H1 (cell line): ENCODE measurements around the gene PCDH9. TPM values are rescaled to one million over a fixed set of nuclear protein-coding genes. Genes with fewer than 3 reads are reported as not detected.

Experiments
- CBX5 ChIP-seq: fragments of 300-800, 300-1000 bp; sonication (generic); IDR thresholded peaks from 2 replicates; pipeline ENCODE4 v1.7.1; 2016; ENCODE audit warnings: antibody characterized with exemption, low read length, low read depth
- CREB1 ChIP-seq: IDR thresholded peaks from 2 replicates; pipeline ENCODE4 v1.6.1; 2012; ENCODE audit warnings: inconsistent platforms
- EZH2 ChIP-seq: fragments of 200-600 bp; sonication (generic); IDR thresholded peaks from 2 replicates; pipeline ENCODE4 v1.7.1; 2012; ENCODE audit warnings: low read depth, mild to moderate bottlenecking, moderate library complexity, low read length, inconsistent platforms; ENCODE audit not compliant: severe bottlenecking
- GABPA ChIP-seq: IDR thresholded peaks from 2 replicates; pipeline ENCODE4 v1.6.1; 2011; ENCODE audit warnings: mild to moderate bottlenecking, low read length, moderate library complexity, borderline replicate concordance; ENCODE audit not compliant: insufficient read depth
- NRF1 ChIP-seq: IDR thresholded peaks from 2 replicates; pipeline ENCODE4 v1.6.1; 2011; ENCODE audit warnings: mild to moderate bottlenecking, low read depth, low read length, improper control_type of control experiment
- POLR2AphosphoS5 ChIP-seq: IDR thresholded peaks from 2 replicates; pipeline ENCODE4 v1.6.1; 2011; ENCODE audit warnings: low read depth, low read length
- RBBP5 ChIP-seq: IDR thresholded peaks from 2 replicates; pipeline ENCODE4 v1.7.1; 2012; ENCODE audit warnings: low read depth, mild to moderate bottlenecking, inconsistent platforms, low read length, moderate library complexity, borderline replicate concordance
- polyA plus RNA-seq, 7 experiments: library from polyadenylated mRNA; depleted of rRNA in 3 of 7; stranded (reverse) in 5 of 7; unstranded in 2 of 7; fragments of >200 nt in 5 of 7; fragments of 200-250 nt in 2 of 7; gene quantifications; 1 replicate in 5 of 7; 2 replicates in 1 of 7; 4 replicates in 1 of 7; pipeline versions ENCODE4 v1.2.1 to v1.2.3, GENCODE V29; 2011 to 2013; ENCODE audit warnings: missing spikeins in 2 of 7, mixed read lengths in 2 of 7
- total RNA-seq: library from RNA; stranded (reverse); fragmentation: NEBNext Ultra II Directional; extraction: Animal tissue kit (Norgen Biotek cat#: 25700); gene quantifications from 2 replicates; pipeline ENCODE4 v1.2.1, GENCODE V29; 2021
- TF ChIP-seq, protein P1 (sequence below): fragments of 300-600 bp; sonication (generic); IDR thresholded peaks from 2 replicates; pipeline ENCODE4 v1.7.1; 2012; ENCODE audit warnings: low read length, moderate library complexity, mild to moderate bottlenecking, inconsistent platforms; ENCODE audit not compliant: insufficient replicate concordance
- TF ChIP-seq, protein P2 (sequence below), 3 experiments: IDR thresholded peaks; 1 replicate in 2 of 3; 2 replicates in 1 of 3; pipeline versions ENCODE4 v1.5.1 to v1.6.1; 2011; ENCODE audit warnings: low read length in 3 of 3, mild to moderate bottlenecking in 3 of 3, inconsistent platforms in 2 of 3, low read depth in 1 of 3, moderate library complexity in 1 of 3; ENCODE audit not compliant: insufficient read depth in 1 of 3; ENCODE audit errors: control extremely low read depth in 1 of 3

The PCDH9 gene
- total and polyA plus RNA-seq, 2 of the 8 experiments (the other 6 are each of a cell fraction or from before 2014, with no cell fraction given): 0.12 to 0.60 TPM

GRCh38 chr13:66680031-66680430 is 550.1 kb downstream of the PCDH9 start (continued):
- TF ChIP-seq, protein P1, sequence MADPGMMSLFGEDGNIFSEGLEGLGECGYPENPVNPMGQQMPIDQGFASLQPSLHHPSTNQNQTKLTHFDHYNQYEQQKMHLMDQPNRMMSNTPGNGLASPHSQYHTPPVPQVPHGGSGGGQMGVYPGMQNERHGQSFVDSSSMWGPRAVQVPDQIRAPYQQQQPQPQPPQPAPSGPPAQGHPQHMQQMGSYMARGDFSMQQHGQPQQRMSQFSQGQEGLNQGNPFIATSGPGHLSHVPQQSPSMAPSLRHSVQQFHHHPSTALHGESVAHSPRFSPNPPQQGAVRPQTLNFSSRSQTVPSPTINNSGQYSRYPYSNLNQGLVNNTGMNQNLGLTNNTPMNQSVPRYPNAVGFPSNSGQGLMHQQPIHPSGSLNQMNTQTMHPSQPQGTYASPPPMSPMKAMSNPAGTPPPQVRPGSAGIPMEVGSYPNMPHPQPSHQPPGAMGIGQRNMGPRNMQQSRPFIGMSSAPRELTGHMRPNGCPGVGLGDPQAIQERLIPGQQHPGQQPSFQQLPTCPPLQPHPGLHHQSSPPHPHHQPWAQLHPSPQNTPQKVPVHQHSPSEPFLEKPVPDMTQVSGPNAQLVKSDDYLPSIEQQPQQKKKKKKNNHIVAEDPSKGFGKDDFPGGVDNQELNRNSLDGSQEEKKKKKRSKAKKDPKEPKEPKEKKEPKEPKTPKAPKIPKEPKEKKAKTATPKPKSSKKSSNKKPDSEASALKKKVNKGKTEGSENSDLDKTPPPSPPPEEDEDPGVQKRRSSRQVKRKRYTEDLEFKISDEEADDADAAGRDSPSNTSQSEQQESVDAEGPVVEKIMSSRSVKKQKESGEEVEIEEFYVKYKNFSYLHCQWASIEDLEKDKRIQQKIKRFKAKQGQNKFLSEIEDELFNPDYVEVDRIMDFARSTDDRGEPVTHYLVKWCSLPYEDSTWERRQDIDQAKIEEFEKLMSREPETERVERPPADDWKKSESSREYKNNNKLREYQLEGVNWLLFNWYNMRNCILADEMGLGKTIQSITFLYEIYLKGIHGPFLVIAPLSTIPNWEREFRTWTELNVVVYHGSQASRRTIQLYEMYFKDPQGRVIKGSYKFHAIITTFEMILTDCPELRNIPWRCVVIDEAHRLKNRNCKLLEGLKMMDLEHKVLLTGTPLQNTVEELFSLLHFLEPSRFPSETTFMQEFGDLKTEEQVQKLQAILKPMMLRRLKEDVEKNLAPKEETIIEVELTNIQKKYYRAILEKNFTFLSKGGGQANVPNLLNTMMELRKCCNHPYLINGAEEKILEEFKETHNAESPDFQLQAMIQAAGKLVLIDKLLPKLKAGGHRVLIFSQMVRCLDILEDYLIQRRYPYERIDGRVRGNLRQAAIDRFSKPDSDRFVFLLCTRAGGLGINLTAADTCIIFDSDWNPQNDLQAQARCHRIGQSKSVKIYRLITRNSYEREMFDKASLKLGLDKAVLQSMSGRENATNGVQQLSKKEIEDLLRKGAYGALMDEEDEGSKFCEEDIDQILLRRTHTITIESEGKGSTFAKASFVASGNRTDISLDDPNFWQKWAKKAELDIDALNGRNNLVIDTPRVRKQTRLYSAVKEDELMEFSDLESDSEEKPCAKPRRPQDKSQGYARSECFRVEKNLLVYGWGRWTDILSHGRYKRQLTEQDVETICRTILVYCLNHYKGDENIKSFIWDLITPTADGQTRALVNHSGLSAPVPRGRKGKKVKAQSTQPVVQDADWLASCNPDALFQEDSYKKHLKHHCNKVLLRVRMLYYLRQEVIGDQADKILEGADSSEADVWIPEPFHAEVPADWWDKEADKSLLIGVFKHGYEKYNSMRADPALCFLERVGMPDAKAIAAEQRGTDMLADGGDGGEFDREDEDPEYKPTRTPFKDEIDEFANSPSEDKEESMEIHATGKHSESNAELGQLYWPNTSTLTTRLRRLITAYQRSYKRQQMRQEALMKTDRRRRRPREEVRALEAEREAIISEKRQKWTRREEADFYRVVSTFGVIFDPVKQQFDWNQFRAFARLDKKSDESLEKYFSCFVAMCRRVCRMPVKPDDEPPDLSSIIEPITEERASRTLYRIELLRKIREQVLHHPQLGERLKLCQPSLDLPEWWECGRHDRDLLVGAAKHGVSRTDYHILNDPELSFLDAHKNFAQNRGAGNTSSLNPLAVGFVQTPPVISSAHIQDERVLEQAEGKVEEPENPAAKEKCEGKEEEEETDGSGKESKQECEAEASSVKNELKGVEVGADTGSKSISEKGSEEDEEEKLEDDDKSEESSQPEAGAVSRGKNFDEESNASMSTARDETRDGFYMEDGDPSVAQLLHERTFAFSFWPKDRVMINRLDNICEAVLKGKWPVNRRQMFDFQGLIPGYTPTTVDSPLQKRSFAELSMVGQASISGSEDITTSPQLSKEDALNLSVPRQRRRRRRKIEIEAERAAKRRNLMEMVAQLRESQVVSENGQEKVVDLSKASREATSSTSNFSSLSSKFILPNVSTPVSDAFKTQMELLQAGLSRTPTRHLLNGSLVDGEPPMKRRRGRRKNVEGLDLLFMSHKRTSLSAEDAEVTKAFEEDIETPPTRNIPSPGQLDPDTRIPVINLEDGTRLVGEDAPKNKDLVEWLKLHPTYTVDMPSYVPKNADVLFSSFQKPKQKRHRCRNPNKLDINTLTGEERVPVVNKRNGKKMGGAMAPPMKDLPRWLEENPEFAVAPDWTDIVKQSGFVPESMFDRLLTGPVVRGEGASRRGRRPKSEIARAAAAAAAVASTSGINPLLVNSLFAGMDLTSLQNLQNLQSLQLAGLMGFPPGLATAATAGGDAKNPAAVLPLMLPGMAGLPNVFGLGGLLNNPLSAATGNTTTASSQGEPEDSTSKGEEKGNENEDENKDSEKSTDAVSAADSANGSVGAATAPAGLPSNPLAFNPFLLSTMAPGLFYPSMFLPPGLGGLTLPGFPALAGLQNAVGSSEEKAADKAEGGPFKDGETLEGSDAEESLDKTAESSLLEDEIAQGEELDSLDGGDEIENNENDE: no peak
- TF ChIP-seq EZH2: no peak
- TF ChIP-seq, protein P2, sequence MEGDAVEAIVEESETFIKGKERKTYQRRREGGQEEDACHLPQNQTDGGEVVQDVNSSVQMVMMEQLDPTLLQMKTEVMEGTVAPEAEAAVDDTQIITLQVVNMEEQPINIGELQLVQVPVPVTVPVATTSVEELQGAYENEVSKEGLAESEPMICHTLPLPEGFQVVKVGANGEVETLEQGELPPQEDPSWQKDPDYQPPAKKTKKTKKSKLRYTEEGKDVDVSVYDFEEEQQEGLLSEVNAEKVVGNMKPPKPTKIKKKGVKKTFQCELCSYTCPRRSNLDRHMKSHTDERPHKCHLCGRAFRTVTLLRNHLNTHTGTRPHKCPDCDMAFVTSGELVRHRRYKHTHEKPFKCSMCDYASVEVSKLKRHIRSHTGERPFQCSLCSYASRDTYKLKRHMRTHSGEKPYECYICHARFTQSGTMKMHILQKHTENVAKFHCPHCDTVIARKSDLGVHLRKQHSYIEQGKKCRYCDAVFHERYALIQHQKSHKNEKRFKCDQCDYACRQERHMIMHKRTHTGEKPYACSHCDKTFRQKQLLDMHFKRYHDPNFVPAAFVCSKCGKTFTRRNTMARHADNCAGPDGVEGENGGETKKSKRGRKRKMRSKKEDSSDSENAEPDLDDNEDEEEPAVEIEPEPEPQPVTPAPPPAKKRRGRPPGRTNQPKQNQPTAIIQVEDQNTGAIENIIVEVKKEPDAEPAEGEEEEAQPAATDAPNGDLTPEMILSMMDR (IDR thresholded peaks at IDR 0.05; ENCODE audit: control extremely low read depth in 1 of 3, insufficient read depth in 1 of 3, low read depth in 1 of 3, low read length in 3 of 3): no peak
- no peak for TF ChIP-seq CBX5
- TF ChIP-seq NRF1: no peak
- TF ChIP-seq POLR2AphosphoS5: no peak
- TF ChIP-seq CREB1: no peak
- TF ChIP-seq RBBP5: no peak
- no peak for TF ChIP-seq GABPA
